ENCODE data around the gene C2CD2. TPM values are rescaled to one million over a fixed set of nuclear protein-coding genes. Genes with fewer than 3 reads are reported as not detected.

C2CD2 gene
- total RNA-seq, 2 donors from 2014 or later = 28.0 to 43.1 TPM

DNA sequence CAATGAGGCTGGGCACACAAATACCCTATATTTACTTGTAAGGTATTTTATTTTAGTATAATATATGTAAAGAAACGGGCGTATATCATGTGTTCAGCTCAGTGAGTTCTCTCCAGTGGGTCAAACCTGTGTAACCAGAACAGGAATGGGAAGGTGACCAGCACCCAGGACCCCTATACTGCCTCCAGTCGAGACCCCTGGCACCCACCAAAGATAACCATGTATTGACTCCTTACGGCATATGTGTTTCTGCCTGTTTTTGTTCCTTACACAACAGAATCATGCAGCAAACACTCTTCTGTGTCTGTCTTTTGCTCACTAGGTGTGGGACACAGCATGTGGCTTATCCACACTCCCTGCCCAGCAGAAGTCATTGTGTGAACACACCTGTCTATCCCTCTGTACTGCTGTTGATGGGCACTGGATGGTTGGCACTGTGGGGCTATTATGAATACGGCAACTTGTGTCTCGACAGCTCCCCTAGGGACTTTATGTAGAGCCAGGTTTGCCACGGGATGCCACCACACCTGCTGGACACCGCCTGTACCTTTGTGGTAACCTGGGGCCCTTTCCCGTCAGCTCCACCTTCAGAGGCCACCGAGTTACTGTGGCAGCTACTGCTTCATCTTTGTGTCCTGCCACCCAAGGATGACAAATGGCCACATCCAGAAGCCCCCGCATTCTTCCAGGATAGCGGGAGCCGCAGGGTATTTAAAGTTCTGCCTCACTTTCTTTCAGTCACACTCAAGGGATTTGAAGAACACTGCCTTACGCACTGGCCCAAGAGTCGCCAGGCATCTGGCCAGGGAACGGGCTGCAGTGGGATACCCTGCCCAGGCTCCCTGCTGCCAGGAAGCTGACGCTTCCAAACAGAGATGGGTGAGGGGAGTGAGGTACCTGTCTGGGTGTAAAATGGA lies 23.5 kb upstream of the C2CD2 start:
- DNase-seq (ENCODE audit: low spot score) = peak; percentile 30
- intact Hi-C loops (cut with DNase I) = no loop called here

DNA sequence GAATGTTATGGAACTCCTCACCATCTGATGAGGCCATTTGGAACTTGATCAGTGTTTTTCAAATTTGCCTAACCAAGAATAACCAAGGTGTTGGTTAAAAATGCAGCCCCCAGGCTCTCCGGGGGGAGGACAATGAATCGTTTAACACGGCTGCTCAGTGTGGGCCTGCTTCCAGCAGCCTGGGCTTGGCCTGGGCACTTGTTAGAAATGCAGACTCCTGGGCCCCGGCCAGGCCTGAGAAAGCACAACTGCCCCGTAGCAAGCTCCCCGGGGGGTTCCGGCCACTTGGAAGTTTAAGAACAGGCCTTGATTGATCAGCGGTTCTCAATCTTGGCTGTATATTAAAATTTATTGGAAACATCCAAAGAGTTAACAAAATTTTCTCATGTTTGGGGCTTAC lies 22.8 kb upstream of the C2CD2 start:
- peak; percentile 71 for DNase-seq (ENCODE audit: low spot score)
- intact Hi-C loops (cut with DNase I) = no loop called here

GRCh38 chr21:41975391-41976272 lies 21.8 kb upstream of the C2CD2 start:
- DNase-seq (ENCODE audit: low spot score) = peak; percentile 67
- intact Hi-C loops (cut with DNase I) = no loop called here

GRCh38 chr21:41974752-41975053 lies 20.9 kb upstream of the C2CD2 start:
- DNase-seq (ENCODE audit: low spot score) = peak; percentile 29
- intact Hi-C loops (cut with DNase I) = no loop called here

GRCh38 chr21:41973861-41974751 lies 20.3 kb upstream of the C2CD2 start:
- intact Hi-C loops (cut with DNase I) = no loop called here
- DNase-seq (ENCODE audit: low spot score) = peak; percentile 69

DNA sequence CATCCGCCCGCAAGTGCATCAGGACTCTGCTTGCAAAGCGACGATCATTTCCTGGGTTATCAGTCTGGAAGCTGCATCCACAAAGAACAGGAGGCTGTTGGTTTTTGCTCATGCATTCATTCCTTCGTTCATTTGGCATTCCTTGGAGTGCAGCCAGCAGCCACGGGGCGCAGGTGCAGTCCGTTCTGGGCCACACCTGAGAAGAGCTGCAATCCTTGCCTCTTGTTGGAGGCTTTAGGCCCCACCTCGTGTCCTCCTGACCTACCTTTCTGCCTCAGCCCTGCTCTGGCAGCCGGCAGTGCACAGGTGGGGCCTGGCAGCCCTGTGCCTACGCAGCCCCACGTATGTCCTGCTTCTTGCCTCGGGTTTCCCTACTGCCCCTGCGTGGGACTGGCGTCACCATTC lies 19.6 kb upstream of the C2CD2 start:
- DNase-seq (ENCODE audit: low spot score) = no peak
- intact Hi-C loops (cut with DNase I) = no loop called here

- intact Hi-C loops (cut with DNase I) = no loop called here
- DNase-seq (ENCODE audit: low spot score) = peak; percentile 45
Measured at GRCh38 chr21:41972511-41973205, 18.8 kb upstream of the C2CD2 start.

DNA sequence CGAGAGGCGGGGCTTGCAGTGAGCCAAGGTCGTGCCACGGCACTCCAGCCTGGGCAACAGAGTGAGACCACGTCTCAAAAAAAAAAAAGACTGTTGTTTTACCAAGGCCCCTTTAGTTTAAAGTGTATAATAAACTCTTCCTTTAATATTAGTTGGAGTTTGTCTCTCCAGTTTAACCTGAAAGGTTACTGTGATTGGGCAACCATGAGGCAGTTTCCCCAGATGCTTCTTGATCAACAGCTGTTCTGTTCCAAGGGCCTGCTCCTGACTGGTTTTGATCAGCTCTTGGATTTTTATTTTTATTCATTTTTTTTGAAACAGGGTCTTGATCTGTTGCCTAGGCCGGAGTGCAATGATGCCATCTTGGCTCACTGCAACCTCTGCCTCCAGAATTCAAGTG lies 18.1 kb upstream of the C2CD2 start:
- intact Hi-C loops (cut with DNase I) = no loop called here
- no peak for DNase-seq (ENCODE audit: low spot score)

DNA sequence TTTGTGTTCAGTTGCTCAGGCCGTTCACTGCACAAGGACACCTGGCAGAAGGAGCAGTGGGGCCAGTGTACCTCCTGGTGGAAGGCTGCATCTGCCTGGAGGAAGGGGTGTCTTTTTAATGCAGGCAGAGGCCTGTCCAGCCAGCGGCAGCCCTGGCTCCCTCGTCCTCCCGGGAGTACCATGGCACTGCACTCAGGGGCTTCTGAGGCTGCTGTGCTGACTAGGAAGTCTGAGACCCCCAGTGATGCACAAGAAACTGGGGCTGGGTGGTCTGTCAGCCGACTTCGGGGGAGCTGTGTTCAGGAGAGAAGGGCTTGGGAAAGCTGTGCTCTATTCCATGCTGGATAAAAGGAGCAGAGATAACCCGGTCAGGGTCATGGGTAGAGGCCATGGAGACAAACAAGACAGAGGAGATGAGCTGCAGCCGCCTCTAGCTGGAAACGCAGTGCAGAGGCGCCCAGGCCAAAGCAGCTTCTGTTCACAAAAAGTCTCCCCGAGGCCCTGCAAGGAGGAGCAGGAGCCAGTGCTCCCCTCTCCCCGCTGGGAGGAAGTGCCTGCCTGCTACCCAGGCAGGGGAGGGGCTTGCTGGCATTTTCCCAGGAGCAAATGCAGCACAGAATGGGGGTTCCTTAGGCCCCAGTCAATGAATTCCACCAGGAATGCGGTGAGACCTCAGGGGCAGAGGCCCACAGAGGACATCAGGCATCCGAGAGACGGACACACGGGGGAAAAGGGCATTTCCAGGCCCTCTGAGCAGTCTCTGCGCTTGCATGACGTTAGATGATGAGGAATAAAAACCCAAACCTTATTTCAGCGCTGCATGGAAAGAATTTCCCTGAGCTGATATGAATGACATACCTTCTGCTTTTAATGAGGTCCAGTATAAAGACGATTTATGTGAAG lies 17.2 kb upstream of the C2CD2 start:
- intact Hi-C loops (cut with DNase I) = no loop called here
- DNase-seq (ENCODE audit: low spot score) = peak; percentile 66

- intact Hi-C loops (cut with DNase I) = no loop called here
- peak; percentile 40 for DNase-seq (ENCODE audit: low spot score)
Measured at GRCh38 chr21:41970106-41970391, 16.2 kb upstream of the C2CD2 start.

GRCh38 chr21:41967708-41968107 lies 13.9 kb upstream of the C2CD2 start:
- intact Hi-C loops (cut with DNase I) = no loop called here
- peak; percentile 37 for DNase-seq (ENCODE audit: low spot score)

DNA sequence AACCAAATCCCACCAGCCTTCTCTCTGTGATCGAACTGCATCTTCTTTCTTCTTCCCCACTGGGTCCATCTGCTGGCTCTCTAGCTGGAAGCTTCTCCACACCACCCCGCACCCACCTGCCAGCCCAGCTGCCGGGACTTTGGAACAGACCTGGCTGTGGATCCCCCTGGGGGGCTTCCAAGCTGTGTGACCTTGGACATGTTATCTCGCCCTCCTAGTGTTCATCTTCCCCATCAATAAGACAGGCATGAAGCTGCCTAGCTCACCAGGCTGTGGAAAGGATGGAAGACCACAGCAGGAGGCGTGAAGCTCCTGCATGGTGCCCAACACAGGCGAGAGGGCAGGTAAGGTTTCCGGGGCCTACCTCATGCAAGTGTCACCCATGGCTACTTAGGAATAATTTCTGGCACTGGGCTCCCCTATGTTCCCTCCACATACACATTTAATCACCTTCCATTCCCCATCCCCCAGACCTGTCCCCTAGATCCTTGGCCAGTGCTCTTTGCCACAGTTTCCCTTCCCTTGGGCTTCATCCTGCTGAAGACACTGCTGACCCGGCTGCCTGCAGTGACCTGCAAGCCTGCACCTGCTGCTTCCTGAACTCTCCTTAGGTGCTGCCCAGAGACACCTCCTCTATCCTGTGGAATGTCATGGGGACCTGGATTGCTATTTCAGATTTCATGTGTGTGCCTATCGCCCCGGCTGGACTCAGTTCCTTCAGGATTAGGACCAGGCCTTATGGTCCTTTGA lies 13.2 kb upstream of the C2CD2 start:
- DNase-seq (ENCODE audit: low spot score) = peak; percentile 30
- intact Hi-C loops (cut with DNase I) = no loop called here

DNA sequence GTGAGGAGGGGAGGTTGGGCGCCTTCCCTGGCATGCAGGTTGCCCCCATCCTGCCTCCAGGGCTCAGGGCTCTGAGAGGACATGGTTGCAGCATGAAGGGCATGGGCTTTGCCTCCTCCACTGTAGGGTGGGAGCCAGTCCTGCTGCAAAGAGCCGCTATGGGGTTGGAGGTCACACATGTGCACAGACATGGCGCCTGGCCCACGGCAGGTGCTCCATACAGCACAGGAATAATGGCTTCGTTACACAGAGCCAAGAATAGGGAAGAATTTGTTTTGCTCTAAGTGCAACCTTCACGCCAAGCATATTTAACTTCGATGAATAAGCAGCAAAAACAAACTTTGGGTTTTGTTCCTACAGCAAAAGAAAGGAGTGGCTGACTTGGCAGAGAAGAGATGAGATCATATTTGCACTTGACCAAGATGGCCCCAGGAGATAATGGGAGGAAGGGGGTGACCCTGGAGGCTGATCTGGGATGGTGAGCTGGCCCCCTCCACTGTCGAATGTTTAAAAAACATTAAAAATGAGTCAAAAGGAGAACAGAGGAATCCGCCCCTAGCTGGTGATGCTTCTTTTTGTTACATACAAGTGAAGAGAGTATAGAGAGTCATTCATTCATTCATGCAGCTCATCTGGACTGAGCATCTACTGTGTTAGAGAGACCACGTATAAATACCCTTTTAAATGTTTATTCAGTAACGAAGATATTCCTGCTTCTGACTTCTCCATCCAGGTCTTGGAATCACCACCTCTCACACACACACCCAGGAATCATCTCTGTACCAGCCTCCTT lies 12.4 kb upstream of the C2CD2 start:
- intact Hi-C loops (cut with DNase I) = no loop called here
- peak; percentile 49 for DNase-seq (ENCODE audit: low spot score)

DNA sequence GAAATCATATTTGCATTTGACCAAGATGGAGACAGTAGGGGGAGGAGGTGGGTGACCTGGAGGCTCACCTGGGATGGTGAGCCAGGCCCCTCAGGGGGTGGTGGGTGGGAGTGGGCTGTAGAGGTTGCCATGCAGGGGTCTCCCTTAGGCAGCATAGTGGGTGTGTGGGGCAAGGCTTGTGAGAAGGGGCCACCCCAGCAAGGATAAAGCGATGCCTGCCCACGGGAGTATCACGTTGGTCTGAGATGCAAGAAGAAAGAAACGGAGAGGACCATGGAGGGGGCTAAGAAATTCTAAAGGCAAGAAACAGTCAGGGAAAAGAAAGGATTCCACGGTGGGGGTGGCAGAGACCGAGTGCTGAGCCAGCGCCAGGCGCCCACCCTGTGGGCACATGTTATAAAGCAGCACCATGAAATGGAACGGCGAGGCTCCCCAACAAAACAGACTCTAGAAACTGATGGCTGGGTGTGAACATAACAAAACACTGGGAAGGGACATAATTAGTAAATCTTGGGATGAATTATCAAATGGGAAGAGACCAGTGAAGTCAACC lies 11.7 kb upstream of the C2CD2 start:
- DNase-seq (ENCODE audit: low spot score) = peak; percentile 41
- intact Hi-C loops (cut with DNase I) = no loop called here

- intact Hi-C loops (cut with DNase I) = no loop called here
- DNase-seq (ENCODE audit: low spot score) = peak; percentile 62
Measured at GRCh38 chr21:41965045-41965444, 11.2 kb upstream of the C2CD2 start.

DNA sequence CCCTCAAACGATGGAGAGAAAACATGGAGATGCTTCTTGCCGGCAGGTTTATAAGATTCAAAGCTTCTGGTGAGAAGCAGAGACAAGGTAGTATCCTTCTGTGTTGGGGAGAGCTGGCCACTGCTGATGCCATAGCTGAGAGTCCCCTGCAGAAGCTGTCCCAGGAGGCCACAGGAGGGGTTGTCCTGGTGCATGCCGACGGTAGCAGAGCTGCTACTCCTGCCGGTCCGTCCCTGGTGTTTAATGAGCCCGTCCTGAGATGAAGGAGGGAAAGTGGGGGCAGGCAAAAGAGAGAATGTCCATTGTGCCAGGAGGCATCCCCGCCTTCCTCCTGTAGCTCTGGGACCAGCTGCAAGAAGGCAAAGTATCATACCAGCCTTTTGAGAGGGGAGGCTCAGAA lies 10.4 kb upstream of the C2CD2 start:
- intact Hi-C loops (cut with DNase I) = no loop called here
- peak; percentile 67 for DNase-seq (ENCODE audit: low spot score)
